H1 (cell line): ENCODE measurements around the gene UBE2O. TPM values are rescaled to one million over a fixed set of nuclear protein-coding genes. Genes with fewer than 3 reads are reported as not detected.

Source experiments
- CHD7 ChIP-seq: fragments of 300-600 bp; sonication (generic); IDR thresholded peaks from 2 replicates; pipeline ENCODE4 v1.7.1; 2012; ENCODE audit warnings: low read length, moderate library complexity, mild to moderate bottlenecking, inconsistent platforms; ENCODE audit not compliant: insufficient replicate concordance
- CTCF ChIP-seq, 3 experiments: IDR thresholded peaks; 1 replicate in 2 of 3; 2 replicates in 1 of 3; pipeline versions ENCODE4 v1.5.1 to v1.6.1; 2011; ENCODE audit warnings: low read length in 3 of 3, mild to moderate bottlenecking in 3 of 3, inconsistent platforms in 2 of 3, low read depth in 1 of 3, moderate library complexity in 1 of 3; ENCODE audit not compliant: insufficient read depth in 1 of 3; ENCODE audit errors: control extremely low read depth in 1 of 3
- KDM1A ChIP-seq: fragments of 200-600, 300-600 bp; sonication (generic); IDR thresholded peaks from 2 replicates; pipeline ENCODE4 v1.7.1; 2016; ENCODE audit warnings: mild to moderate bottlenecking, low read length, borderline replicate concordance
- KDM4A ChIP-seq: IDR thresholded peaks from one replicate; pipeline ENCODE4 v1.7.1; 2012; ENCODE audit warnings: low read depth, mild to moderate bottlenecking, moderate library complexity, low read length, inconsistent platforms; ENCODE audit not compliant: severe bottlenecking
- MAX ChIP-seq: IDR thresholded peaks from 2 replicates; pipeline ENCODE4 v1.6.1; 2012; ENCODE audit warnings: inconsistent platforms
- RBBP5 ChIP-seq: IDR thresholded peaks from 2 replicates; pipeline ENCODE4 v1.7.1; 2012; ENCODE audit warnings: low read depth, mild to moderate bottlenecking, inconsistent platforms, low read length, moderate library complexity, borderline replicate concordance
- polyA plus RNA-seq, 7 experiments: library from polyadenylated mRNA; depleted of rRNA in 3 of 7; stranded (reverse) in 5 of 7; unstranded in 2 of 7; fragments of >200 nt in 5 of 7; fragments of 200-250 nt in 2 of 7; gene quantifications; 1 replicate in 5 of 7; 2 replicates in 1 of 7; 4 replicates in 1 of 7; pipeline versions ENCODE4 v1.2.1 to v1.2.3, GENCODE V29; 2011 to 2013; ENCODE audit warnings: missing spikeins in 2 of 7, mixed read lengths in 2 of 7
- total RNA-seq: library from RNA; stranded (reverse); fragmentation: NEBNext Ultra II Directional; extraction: Animal tissue kit (Norgen Biotek cat#: 25700); gene quantifications from 2 replicates; pipeline ENCODE4 v1.2.1, GENCODE V29; 2021

The UBE2O gene
- total and polyA plus RNA-seq, 2 of the 8 experiments (the other 6 are each of a cell fraction or from before 2014, with no cell fraction given) = 24.4 to 63.0 TPM

GRCh38 chr17:76452660-76453430 lies at the start of gene UBE2O (continued):
- TF ChIP-seq CHD7 (no peak), RBBP5 (peak; percentile 60; the same call in 1 of the 2 replicates), KDM1A (0 out of 2 replicates have a peak, but pooled peaks have one; percentile 33), MAX (peak; percentile 30; the same call in 1 of the 2 replicates), KDM4A (peak; percentile 70), CTCF (IDR thresholded peaks at IDR 0.05; ENCODE audit: control extremely low read depth in 1 of 3, insufficient read depth in 1 of 3, low read depth in 1 of 3, low read length in 3 of 3) (peak; percentile 24 to 58 (median 52); a peak in 3 of 4 replicates)
